ENCODE measurements around the gene SPEF1.

DNA sequence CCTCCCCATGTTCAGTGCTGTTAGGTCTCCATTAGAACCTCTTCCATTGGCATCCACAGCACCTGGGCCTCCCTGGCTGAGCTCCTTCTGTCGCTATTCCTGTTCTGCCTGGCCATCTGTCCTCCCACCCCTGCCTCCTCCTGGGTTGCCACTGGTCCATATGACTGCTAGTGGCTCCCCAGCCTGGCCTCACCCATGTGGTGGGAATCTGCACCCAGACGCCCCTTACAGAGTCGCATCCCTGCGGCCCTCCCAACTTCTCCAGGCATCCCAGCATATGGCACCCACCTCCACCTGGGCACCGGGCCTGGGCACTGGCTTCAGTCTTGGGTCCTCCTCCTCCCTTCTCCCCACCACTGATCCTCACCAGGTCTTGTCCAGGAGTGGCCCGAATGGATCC lies 22.6 kb upstream of the SPEF1 start:
- no peak for TF ChIP-seq FOXA1 (IDR thresholded peaks at IDR 0.05)
- TF ChIP-seq L3MBTL2 (conservative IDR thresholded peaks at IDR 0.05) = no peak
- TF ChIP-seq SUZ12 (IDR thresholded peaks at IDR 0.05) = no peak
- no peak for TF ChIP-seq NFRKB (IDR thresholded peaks at IDR 0.05)
